ENCODE results near the gene TLE4. TPM values are rescaled to one million over a fixed set of nuclear protein-coding genes. Genes with fewer than 3 reads are reported as not detected.
"Not testable (repeated sequence)": the region's sequence is repeated elsewhere in the genome, so short reads cannot be mapped to it uniquely, and the experiment has no call there.

The TLE4 gene
- total RNA-seq, 1 experiment from 2014 or later, result 38.3 TPM

DNA sequence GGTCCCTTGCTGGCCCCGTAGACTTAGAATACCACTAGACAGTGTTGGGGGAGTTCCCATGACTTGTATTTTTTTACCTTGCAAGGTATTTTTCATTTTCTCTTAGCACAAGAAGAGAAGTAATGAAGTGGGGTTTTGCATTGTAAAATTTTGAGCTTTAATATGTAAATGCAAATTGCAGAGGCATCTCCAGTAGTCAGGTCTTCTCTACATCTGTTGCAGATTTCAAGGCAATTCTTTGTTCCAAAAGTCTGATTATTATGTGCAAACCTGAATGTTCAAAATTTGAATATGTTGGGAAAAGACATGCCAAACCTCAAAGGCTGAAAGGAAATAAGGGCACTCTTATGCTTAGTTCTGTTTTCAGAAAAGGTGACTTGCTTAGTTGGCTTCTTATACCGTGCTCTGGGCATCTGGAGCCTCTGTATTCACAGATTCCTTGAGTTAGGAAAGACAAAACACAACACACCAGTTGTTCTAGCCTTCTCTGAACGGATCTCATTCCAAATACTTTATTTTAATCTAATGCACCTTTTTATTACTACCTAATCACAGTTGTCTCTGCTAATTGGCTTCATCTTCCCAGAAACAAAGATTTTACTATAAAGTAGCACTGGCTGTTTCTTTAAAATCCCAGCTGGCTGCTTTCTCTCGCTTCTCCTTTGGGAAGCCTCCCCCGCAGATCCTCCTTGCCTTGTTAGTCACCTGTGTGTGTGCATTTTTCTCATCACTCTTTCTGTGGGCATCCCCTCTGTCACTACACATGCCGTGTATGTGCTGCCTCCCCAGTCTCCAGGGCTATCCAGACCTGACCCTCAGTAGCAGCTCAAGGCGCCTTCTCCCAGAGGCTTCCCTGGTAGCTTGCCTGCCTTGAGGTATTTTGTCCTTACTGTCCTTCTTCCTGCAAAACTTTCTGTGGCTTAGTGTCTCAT lies 138.2 kb downstream of the TLE4 start:
- no peak for DNase-seq (ENCODE audit: low read depth)

GRCh38 chr9:79711874-79712273 lies 140.1 kb downstream of the TLE4 start:
- no peak for DNase-seq (ENCODE audit: low read depth)

- no peak for DNase-seq (ENCODE audit: low read depth)
These were observed 147.3 kb downstream of the TLE4 start for GRCh38 chr9:79719021-79719420.

DNA sequence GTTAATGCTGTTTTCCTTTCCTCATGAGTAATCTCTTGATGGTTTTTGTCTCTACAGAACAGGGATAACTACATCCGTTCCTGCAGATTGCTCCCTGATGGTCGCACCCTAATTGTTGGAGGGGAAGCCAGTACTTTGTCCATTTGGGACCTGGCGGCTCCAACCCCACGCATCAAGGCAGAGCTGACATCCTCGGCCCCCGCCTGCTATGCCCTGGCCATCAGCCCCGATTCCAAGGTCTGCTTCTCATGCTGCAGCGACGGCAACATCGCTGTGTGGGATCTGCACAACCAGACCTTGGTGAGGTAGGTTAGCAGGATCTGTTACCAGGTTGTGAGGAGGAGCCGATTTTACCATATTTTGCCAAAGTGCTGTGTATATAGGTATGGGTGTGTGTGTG lies 148.2 kb downstream of the TLE4 start:
- DNase-seq (ENCODE audit: low read depth), result no peak

DNA sequence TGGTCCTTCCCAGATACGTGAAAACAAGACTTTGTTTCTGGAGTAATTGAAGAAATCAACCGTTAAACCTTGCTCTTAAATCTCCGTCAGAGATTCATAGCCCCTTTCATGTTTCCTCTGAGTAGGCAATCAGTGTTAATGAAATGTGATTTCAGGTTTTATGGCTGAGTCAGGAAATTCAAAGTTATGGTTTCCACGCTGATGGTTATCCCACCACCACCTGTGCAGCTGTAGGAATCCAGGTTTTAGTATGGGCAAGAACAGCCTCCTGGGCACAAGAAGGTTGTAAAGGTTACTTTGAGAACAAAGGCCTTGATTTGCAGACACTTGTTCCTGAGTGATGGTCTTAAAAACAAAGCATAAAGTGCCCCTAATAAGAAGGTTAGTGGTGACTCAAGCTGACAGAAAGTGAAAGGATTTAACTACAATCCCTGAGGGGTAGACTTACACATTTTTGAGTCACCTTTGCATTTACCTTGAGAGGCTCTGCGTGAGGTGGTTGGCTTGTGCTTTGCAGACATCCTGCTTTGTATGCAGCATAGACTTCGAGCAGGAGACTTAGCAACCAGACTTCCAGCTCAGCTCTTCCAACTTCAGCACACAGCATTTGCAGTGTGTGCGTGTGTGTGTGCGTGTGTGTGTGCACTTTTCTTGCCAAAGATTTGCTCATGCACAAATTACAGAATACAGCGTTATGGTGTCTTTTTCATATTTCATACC lies 159.6 kb downstream of the TLE4 start:
- DNase-seq (ENCODE audit: low read depth), result no peak

- no peak for DNase-seq (ENCODE audit: low read depth)
These were observed 163.4 kb downstream of the TLE4 start for GRCh38 chr9:79735023-79735779.

- DNase-seq (ENCODE audit: low read depth), result no peak
These were observed 164.3 kb downstream of the TLE4 start for GRCh38 chr9:79736051-79736450.

GRCh38 chr9:79741381-79741780 lies 169.6 kb downstream of the TLE4 start:
- DNase-seq (ENCODE audit: low read depth), result no peak

GRCh38 chr9:79742110-79742721 lies 170.5 kb downstream of the TLE4 start:
- DNase-seq (ENCODE audit: low read depth), result no peak

DNA sequence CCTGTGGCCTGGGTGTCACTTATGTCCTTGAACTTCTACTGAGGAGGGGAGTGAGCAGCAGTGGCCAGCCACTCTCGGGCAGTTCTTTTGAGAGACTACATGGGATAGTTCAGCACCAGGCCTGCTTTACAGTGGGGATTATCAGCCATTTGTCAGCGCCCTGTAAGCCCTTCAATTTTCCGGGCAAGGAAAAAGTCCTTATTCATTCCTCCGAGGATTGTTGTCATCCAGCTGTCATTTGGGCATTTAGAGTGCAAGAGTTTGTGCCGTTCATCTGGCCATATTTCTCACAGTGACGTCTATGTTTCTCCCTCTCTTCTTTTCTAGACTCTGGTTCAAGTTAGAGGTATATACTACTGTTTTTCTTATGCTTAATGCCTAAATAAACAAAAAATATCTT lies 172.8 kb downstream of the TLE4 start:
- no peak for DNase-seq (ENCODE audit: low read depth)

- no peak for DNase-seq (ENCODE audit: low read depth)
These were observed 174.1 kb downstream of the TLE4 start for GRCh38 chr9:79745752-79746336.

DNA sequence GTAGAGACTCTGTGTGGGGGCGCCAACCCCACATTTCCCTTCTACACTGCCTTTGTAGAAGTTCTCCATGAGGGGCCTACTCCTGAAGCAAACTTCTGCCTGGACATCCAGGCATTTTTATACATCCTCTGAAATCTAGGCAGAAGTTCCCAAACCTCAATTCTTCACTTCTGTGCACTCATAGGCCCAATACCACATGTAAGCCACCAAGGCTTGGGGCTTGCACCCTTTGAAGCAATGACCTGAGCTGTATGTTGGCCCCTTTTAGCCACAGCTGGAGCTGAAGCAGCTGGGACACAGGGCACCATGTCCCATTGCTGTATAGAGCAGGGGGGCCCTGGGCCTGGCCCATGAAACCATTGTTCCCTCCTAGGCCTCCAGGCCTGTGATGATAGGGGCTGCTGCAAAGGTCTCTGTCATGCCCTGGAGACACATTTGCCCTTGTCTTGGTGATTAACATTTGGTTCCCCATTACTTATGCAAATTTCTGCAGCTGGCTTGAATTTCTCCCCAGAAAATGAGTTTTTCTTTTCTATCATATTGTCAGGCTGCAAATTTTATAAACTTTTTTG lies 180.2 kb downstream of the TLE4 start:
- DNase-seq (ENCODE audit: low read depth), result not testable (repeated sequence)

GRCh38 chr9:79756414-79756813 lies 184.6 kb downstream of the TLE4 start:
- DNase-seq (ENCODE audit: low read depth), result no peak

DNA sequence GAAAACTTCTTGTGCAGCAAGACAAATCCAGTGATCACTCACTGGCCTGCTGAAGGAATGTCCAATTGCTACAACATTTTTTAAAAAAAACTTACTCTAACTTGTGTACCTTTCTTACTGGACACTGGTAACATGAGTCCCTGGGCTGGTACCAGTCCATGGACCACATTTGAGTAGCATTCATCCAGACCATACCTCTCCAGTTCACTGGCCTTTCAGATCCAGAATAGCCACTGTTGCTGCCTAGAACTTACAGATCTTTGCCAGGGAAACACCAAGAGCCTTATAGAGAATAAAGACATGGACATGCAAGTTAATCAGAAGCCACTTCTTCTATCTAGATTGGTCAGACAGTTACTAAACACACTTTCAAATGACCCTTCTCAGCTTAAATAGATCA lies 185.3 kb downstream of the TLE4 start:
- DNase-seq (ENCODE audit: low read depth), result no peak

DNA sequence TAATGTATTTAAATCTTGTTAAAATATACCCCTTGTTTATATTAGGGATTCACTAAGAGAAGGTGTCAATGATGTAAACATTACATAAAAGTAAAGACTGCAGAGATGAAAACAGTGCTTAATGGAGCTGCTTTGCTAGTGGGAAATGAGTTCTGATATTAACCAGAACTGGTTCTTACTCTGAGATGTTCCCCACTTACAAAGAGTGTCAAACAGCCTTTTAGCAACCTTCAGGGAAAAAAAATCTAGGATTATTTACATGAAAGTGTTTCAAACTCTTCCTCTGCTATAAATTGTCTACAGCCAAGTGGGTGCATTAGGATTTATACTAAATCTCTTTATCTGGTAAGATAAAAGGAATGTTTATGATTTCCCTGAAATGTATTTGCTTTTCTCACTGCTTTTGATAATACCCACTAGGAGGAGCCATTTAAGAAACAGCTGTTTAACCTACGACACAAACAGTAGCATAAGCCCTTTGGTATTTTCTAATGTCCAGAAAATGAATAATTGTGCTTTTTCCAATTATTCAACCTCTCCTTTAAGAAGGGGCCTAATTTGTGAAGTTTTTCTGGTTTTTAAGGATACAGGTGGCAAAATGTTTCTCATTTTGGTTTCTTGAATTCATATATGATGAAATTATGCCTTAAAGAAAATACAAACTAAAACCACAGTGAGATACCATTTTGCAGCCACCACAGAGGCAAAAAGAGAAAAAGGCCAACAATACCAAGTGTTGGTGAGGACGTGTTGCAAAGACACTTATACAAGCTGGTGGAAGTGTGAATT lies 186.3 kb downstream of the TLE4 start:
- DNase-seq (ENCODE audit: low read depth), result no peak

- no peak for DNase-seq (ENCODE audit: low read depth)
These were observed 187.7 kb downstream of the TLE4 start for GRCh38 chr9:79759460-79759859.

DNA sequence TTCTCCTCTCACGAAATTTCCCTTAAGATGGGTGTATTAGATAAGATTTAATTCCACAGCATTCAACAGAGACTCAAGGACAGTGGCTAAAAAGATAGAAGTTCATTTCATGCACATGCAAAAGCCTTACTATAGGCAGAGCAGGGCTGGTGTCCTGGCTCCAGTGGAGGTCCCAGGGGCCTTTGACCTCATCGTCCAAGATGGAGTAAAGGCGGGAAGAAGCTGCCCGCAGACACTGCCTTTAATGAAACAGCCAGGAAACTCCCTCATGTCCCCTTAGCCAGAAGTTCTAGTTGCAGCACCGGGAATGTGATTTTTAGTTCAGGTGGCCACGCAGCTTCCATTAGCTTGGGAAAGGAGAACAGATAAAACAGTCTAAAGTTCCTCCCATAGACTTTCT lies 190.3 kb downstream of the TLE4 start:
- no peak for DNase-seq (ENCODE audit: low read depth)

- no peak for DNase-seq (ENCODE audit: low read depth)
These were observed 192.0 kb downstream of the TLE4 start for GRCh38 chr9:79763671-79764285.

DNA sequence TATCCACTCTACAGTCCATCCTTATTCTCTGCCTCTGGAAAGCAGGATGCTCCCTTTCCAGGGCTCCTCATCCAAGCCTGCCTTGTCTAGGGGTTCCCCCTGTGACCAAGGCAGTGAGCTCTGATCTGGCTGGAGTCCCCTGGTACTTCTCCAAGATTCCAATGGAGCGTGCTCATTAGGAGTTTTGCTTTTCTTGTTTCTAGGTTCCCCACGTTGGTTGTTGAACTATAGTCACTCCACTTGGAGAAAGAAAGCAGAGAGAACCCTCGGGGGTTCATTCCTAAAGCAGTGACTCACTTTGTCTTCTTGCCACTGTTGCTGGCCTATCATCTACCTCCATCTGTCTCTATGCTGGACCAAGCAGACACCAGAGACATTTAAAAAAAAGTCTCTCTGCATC lies 192.6 kb downstream of the TLE4 start:
- DNase-seq (ENCODE audit: low read depth), result peak; percentile 55
